Progenitor cell of endocrine pancreas (in vitro differentiated cells): ENCODE data around the gene ACTN4. TPM values are rescaled to one million over a fixed set of nuclear protein-coding genes. Genes with fewer than 3 reads are reported as not detected.
"Not testable (repeated sequence)": the region's sequence is repeated elsewhere in the genome, so short reads cannot be mapped to it uniquely, and the experiment has no call there.

Experiments used
- DNase-seq: peaks from one replicate; pipeline ENCODE4 v3.0.0; 2021; ENCODE audit warnings: low spot score; ENCODE audit not compliant: unreplicated experiment
- H3K27ac Mint-ChIP-seq: 2 replicates; pipeline ENCODE4 v1.8.0; 2021; ENCODE audit warnings: mild to moderate bottlenecking, moderate library complexity, mixed read lengths
- H3K27me3 Mint-ChIP-seq: 2 replicates; pipeline ENCODE4 v1.8.0; 2021; ENCODE audit warnings: mixed read lengths
- H3K36me3 Mint-ChIP-seq: 2 replicates; pipeline ENCODE4 v1.8.0; 2022; ENCODE audit warnings: mixed read lengths; ENCODE audit not compliant: insufficient read depth
- H3K4me1 Mint-ChIP-seq: 2 replicates; pipeline ENCODE4 v1.8.0; 2021; ENCODE audit warnings: low read depth, mixed read lengths
- H3K4me3 Mint-ChIP-seq: 2 replicates; pipeline ENCODE4 v1.8.0; 2021; ENCODE audit warnings: low read depth, mild to moderate bottlenecking, moderate library complexity, mixed read lengths
- H3K9me3 Mint-ChIP-seq: 2 replicates; pipeline ENCODE4 v1.8.0; 2021; ENCODE audit warnings: low read depth, mixed read lengths
- CTCF ChIP-seq: fragments of 200-600 bp; sonication (generic); IDR thresholded peaks from one replicate; pipeline ENCODE4 v1.5.0; 2021; ENCODE audit warnings: antibody characterized with exemption, mild to moderate bottlenecking; ENCODE audit not compliant: unreplicated experiment
- total RNA-seq: library from RNA; stranded (reverse); gene quantifications from 2 replicates; pipeline ENCODE4 v1.2.1, GENCODE V29; 2021

The ACTN4 gene
- total RNA-seq, 1 donor from 2014 or later, result 639 TPM

- Mint-ChIP-seq H3K27me3 (no peaks in the 10 kb centered on the region), H3K27ac (no peak within 1 kb of the TSS), H3K9me3 (no peaks in the 10 kb centered on the region), H3K4me3 (no peak within 1 kb of the TSS), H3K4me1 (no peaks in the 10 kb centered on the region), H3K36me3 (no peaks in the 10 kb centered on the region)
- no peak for TF ChIP-seq CTCF
- DNase-seq, result no peak
Observed at GRCh38 chr19:38744298-38744681, 96.8 kb downstream of the ACTN4 start, which contains the start of gene CAPN12. Gene CAPN12 (minus strand): TSS chr19:38744474. CDS start chr19:38744165, 309 bp downstream.

- DNase-seq, result no peak
- TF ChIP-seq CTCF, result no peak
- Mint-ChIP-seq H3K4me3 (no peak overlapping the region), H3K4me1 (no peaks in the 10 kb centered on the region), H3K36me3 (no peaks in the 10 kb centered on the region), H3K27me3 (peaks cover under 1% of the 10 kb centered on the region), H3K9me3 (no peaks in the 10 kb centered on the region), H3K27ac (no peak overlapping the region)
Observed at GRCh38 chr19:38744874-38745273, 97.4 kb downstream of the ACTN4 start.

GRCh38 chr19:38745316-38745715 lies 97.9 kb downstream of the ACTN4 start:
- DNase-seq, result no peak
- H3K27me3 Mint-ChIP-seq, result peaks cover 5% of the 10 kb centered on the region
- TF ChIP-seq CTCF, result no peak
- no peak overlapping the region for H3K27ac Mint-ChIP-seq
- H3K4me1 Mint-ChIP-seq, result no peaks in the 10 kb centered on the region
- no peaks in the 10 kb centered on the region for H3K36me3 Mint-ChIP-seq
- no peaks in the 10 kb centered on the region for H3K9me3 Mint-ChIP-seq
- no peak overlapping the region for H3K4me3 Mint-ChIP-seq

- not testable (repeated sequence) for DNase-seq, H3K27ac Mint-ChIP-seq, H3K36me3 Mint-ChIP-seq, H3K9me3 Mint-ChIP-seq, H3K4me3 Mint-ChIP-seq, H3K4me1 Mint-ChIP-seq
- peaks cover 15% of the 10 kb centered on the region for H3K27me3 Mint-ChIP-seq
Observed at GRCh38 chr19:38753783-38754182, 106.3 kb downstream of the ACTN4 start.

- H3K4me3 Mint-ChIP-seq, H3K9me3 Mint-ChIP-seq, H3K36me3 Mint-ChIP-seq, H3K4me1 Mint-ChIP-seq, DNase-seq, H3K27ac Mint-ChIP-seq: not testable (repeated sequence)
- peaks cover 15% of the 10 kb centered on the region for H3K27me3 Mint-ChIP-seq
Observed at GRCh38 chr19:38754196-38754595, 106.7 kb downstream of the ACTN4 start.

- no peak for TF ChIP-seq CTCF
- Mint-ChIP-seq H3K27me3 (no peaks in the 10 kb centered on the region), H3K36me3 (no peaks in the 10 kb centered on the region), H3K4me1 (no peaks in the 10 kb centered on the region), H3K9me3 (no peaks in the 10 kb centered on the region), H3K27ac (no peak overlapping the region), H3K4me3 (no peak overlapping the region)
- DNase-seq, result no peak
Observed at GRCh38 chr19:38759590-38760003, 112.1 kb downstream of the ACTN4 start.

- not testable (repeated sequence) for H3K27me3 Mint-ChIP-seq, H3K9me3 Mint-ChIP-seq, H3K4me3 Mint-ChIP-seq, H3K4me1 Mint-ChIP-seq, H3K36me3 Mint-ChIP-seq, DNase-seq, H3K27ac Mint-ChIP-seq
Observed at GRCh38 chr19:38760805-38761517, 113.5 kb downstream of the ACTN4 start.

- H3K4me1 Mint-ChIP-seq, H3K9me3 Mint-ChIP-seq, H3K27me3 Mint-ChIP-seq, H3K36me3 Mint-ChIP-seq, H3K4me3 Mint-ChIP-seq, H3K27ac Mint-ChIP-seq, DNase-seq: not testable (repeated sequence)
Observed at GRCh38 chr19:38761884-38762389, 114.5 kb downstream of the ACTN4 start.
